PC-3 (cell line): Measurements from ENCODE around the gene OR1F1. TPM values are rescaled to one million over a fixed set of nuclear protein-coding genes. Genes with fewer than 3 reads are reported as not detected.
"Not testable (repeated sequence)": the region's sequence is repeated elsewhere in the genome, so short reads cannot be mapped to it uniquely, and the experiment has no call there.

Experiments used
- ATAC-seq: fragments of 200-7000 bp; cut with Tn5 transposase; 2 replicates; pipeline ENCODE4 v1.9.1; 2020; ENCODE audit warnings: mild to moderate bottlenecking, moderate library complexity
- BruUV-seq: library from RNA; stranded (reverse); fragments of 400-500 nt; replicated peaks from 2 replicates; lab custom pipeline; 2021; lab: Mats Ljungman, UMichigan
- CTCF ChIA-PET: fragments of 300-600 bp; sonication (Branson Sonifier 250); formaldehyde crosslinking; loops from one replicate; lab custom pipeline; 2022; ENCODE audit warnings: antibody characterized with exemption; lab: Charles Lee
- POLR2A ChIA-PET: fragments of 300-600 bp; sonication (Branson Sonifier 250); formaldehyde crosslinking; loops from one replicate; lab custom pipeline; 2022; ENCODE audit warnings: antibody characterized with exemption; ENCODE audit not compliant: unreplicated experiment; lab: Charles Lee
- DNase-seq: peaks from one replicate; pipeline ENCODE4 v3.0.0-alpha.2; 2015
- H2AFZ ChIP-seq: fragments of 300-600 bp; sonication (generic); 2 replicates; pipeline ENCODE4 v1.6.0; 2016; ENCODE audit warnings: antibody characterized with exemption, low read length
- H3F3A ChIP-seq: fragments of 300-600 bp; sonication (generic); one replicate; pipeline ENCODE4 v1.6.0; 2017; ENCODE audit warnings: antibody characterized with exemption, low read length, control low read depth, mild to moderate bottlenecking; ENCODE audit not compliant: unreplicated experiment
- H3K27ac ChIP-seq: fragments of 300-600 bp; sonication (generic); 2 replicates; pipeline ENCODE4 v1.5.1; 2016; ENCODE audit warnings: mild to moderate bottlenecking, low read length
- H3K27me3 ChIP-seq: fragments of 300-600 bp; sonication (generic); 2 replicates; pipeline ENCODE4 v1.6.1; 2016; ENCODE audit warnings: low read length, mixed read lengths
- H3K36me3 ChIP-seq: fragments of 300-600 bp; sonication (generic); 2 replicates; pipeline ENCODE4 v1.6.1; 2016; ENCODE audit warnings: low read depth, mixed run types, low read length, mixed read lengths
- H3K4me1 ChIP-seq: fragments of 300-600 bp; sonication (generic); 2 replicates; pipeline ENCODE4 v1.5.1; 2016; ENCODE audit warnings: low read length; ENCODE audit not compliant: insufficient read depth
- H3K4me2 ChIP-seq: fragments of 300-600 bp; sonication (generic); 2 replicates; pipeline ENCODE4 v1.6.0; 2016; ENCODE audit warnings: low read length
- H3K4me3 ChIP-seq: fragments of 300-600 bp; sonication (generic); 2 replicates; pipeline ENCODE4 v1.5.1; 2016; ENCODE audit warnings: mild to moderate bottlenecking, low read length, mixed read lengths
- H3K79me2 ChIP-seq: fragments of 300-600 bp; sonication (generic); 2 replicates; pipeline ENCODE4 v1.6.1; 2017; ENCODE audit warnings: low read length, mixed read lengths
- H3K9ac ChIP-seq: fragments of 300-600 bp; sonication (generic); 2 replicates; pipeline ENCODE4 v1.6.0; 2016; ENCODE audit warnings: mild to moderate bottlenecking, low read length
- H3K9me2 ChIP-seq: fragments of 300-600 bp; sonication (generic); replicated peaks from 2 replicates; pipeline ENCODE4 v1.6.1; 2016; ENCODE audit warnings: mixed run types, low read length, mixed read lengths
- H3K9me3 ChIP-seq: fragments of 300-600 bp; sonication (generic); 2 replicates; pipeline ENCODE4 v1.6.1; 2016; ENCODE audit warnings: low read length, mixed read lengths
- H4K20me1 ChIP-seq: fragments of 300-600 bp; sonication (generic); 2 replicates; pipeline ENCODE4 v1.6.1; 2016; ENCODE audit warnings: low read length, mixed read lengths
- EZH2 ChIP-seq: fragments of 300-600 bp; sonication (generic); IDR thresholded peaks from one replicate; pipeline ENCODE4 v1.6.1; 2017; ENCODE audit warnings: antibody characterized with exemption, mild to moderate bottlenecking, low read length; ENCODE audit not compliant: unreplicated experiment
- EZH2phosphoT487 ChIP-seq: fragments of 300-600 bp; sonication (generic); IDR thresholded peaks from 2 replicates; pipeline ENCODE4 v1.6.1; 2018; ENCODE audit warnings: mild to moderate bottlenecking, antibody characterized with exemption, low read length, borderline replicate concordance
- intact Hi-C: fragments of 100-400 bp; cut with micrococcal nuclease; formaldehyde crosslinking; loops from 2 replicates; pipeline ENCODE4 v1.9.0; 2023
- total RNA-seq: library from RNA; depleted of rRNA; stranded (reverse); fragments of >200 nt; gene quantifications from 2 replicates; pipeline ENCODE4 v1.2.3, GENCODE V29; 2014
- TF ChIP-seq, protein P1 (sequence below): fragments of 300-600 bp; sonication (generic); conservative IDR thresholded peaks from 2 replicates; pipeline ENCODE4 v1.5.1; 2017; ENCODE audit warnings: antibody characterized with exemption, low read depth, mild to moderate bottlenecking, low read length

OR1F1 gene
- total RNA-seq, 1 experiment from 2014 or later: not detected

DNA sequence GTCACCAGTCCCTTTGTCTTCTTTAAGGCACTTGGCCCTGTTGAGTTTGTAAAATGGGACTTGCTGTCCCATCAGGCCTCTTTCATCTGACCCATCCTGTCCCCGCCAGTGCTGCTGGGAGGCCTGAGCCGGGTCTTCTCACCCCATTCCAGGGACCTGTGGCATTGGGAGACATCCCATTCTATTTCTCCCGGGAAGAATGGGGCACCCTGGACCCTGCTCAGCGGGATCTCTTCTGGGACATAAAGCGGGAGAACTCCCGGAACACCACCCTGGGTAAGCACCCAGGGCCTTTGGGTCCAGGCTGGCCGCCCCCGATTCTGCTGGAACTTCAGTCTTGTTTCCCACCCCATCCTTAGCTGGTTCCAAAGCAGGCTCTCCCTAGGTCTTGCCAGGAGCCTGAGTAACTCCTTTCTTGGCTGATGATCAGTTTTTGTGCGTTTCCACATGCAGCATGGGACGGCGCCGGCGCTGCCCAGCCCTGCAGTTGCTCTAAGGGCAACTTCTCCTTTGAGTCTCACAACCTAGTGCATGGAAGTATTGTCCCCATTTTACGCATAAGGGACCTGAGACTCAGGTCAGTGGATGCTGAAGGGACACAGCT, 49.1 kb upstream of the OR1F1 start:
- Histone ChIP-seq H3K27ac (no peak overlapping the region), H3K79me2 (peaks cover 20% of the 10 kb centered on the region), H2AFZ (no peak overlapping the region), H3K9me3 (no peaks in the 10 kb centered on the region), H3K9ac (no peak overlapping the region), H3K4me1 (peaks cover 6% of the 10 kb centered on the region; the same call in 1 of the 2 replicates), H3F3A (no peaks in the 10 kb centered on the region), H4K20me1 (no peaks in the 10 kb centered on the region), H3K4me3 (no peak overlapping the region), H3K27me3 (no peaks in the 10 kb centered on the region), H3K4me2 (no peak overlapping the region), H3K36me3 (no peaks in the 10 kb centered on the region), H3K9me2 (no peaks in the 10 kb centered on the region)
- ChIA-PET CTCF (no interaction called here), POLR2A (no interaction called here)
- ATAC-seq (no peak), DNase-seq (no peak)
- intact Hi-C loops: no loop called here
- TF ChIP-seq EZH2: no peak
- no peak for TF ChIP-seq EZH2phosphoT487
- TF ChIP-seq, protein P1, sequence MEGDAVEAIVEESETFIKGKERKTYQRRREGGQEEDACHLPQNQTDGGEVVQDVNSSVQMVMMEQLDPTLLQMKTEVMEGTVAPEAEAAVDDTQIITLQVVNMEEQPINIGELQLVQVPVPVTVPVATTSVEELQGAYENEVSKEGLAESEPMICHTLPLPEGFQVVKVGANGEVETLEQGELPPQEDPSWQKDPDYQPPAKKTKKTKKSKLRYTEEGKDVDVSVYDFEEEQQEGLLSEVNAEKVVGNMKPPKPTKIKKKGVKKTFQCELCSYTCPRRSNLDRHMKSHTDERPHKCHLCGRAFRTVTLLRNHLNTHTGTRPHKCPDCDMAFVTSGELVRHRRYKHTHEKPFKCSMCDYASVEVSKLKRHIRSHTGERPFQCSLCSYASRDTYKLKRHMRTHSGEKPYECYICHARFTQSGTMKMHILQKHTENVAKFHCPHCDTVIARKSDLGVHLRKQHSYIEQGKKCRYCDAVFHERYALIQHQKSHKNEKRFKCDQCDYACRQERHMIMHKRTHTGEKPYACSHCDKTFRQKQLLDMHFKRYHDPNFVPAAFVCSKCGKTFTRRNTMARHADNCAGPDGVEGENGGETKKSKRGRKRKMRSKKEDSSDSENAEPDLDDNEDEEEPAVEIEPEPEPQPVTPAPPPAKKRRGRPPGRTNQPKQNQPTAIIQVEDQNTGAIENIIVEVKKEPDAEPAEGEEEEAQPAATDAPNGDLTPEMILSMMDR: no peak
- BruUV-seq: no TSS peak

DNA sequence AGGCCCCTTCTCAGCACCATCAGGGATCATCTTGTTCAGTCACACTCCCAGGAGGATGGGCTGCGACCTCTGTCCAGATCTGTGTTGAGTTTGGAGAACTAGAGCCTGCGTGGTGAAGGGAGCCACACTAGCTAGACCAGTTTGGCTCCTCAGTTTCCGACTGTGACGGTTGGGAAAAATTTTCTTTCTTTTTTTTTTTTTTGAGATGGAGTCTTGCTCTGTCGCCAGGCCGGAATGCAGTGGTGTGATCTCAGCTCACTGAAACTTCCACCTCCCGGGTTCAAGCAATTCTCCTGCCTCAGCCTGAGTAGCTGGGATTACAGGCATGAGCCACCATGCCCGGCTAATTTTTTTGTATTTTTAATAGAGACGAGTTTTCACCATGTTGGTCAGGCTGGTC, 48.4 kb upstream of the OR1F1 start:
- H3K79me2 ChIP-seq: peaks cover 13% of the 10 kb centered on the region
- CTCF ChIA-PET: not testable (repeated sequence)

DNA sequence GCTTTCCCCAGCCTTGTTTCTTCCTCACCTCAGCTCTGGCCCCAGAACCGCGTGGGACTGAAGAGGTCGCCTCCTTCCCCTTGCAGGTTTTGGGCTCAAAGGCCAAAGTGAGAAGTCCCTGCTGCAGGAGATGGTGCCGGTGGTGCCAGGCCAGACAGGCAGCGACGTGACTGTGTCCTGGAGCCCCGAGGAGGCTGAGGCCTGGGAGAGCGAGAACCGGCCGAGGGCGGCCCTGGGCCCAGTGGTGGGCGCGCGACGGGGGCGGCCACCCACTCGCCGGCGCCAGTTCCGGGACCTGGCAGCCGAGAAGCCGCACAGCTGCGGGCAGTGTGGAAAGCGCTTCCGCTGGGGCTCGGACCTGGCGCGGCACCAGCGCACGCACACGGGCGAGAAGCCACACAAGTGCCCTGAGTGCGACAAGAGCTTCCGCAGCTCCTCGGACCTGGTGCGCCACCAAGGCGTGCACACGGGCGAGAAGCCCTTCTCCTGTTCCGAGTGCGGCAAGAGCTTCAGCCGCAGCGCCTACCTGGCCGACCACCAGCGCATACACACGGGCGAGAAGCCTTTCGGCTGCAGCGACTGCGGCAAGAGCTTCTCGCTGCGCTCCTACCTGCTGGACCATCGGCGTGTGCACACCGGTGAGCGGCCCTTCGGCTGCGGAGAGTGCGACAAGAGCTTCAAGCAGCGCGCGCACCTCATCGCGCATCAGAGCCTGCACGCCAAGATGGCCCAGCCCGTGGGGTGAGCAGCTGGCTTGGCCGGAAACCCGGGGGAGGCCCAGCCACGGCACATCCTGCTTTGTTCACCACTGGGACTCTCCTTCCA, 47.2 kb upstream of the OR1F1 start:
- ChIA-PET CTCF (no interaction called here), POLR2A (no interaction called here)
- H3K79me2 ChIP-seq: peaks cover 4% of the 10 kb centered on the region
- no peak for DNase-seq
- H3K4me2 ChIP-seq: no peak overlapping the region
- H2AFZ ChIP-seq: no peak overlapping the region
- TF ChIP-seq EZH2phosphoT487: no peak
- TF ChIP-seq, protein P1: no peak
- TF ChIP-seq EZH2: no peak
- no peaks in the 10 kb centered on the region for H3K36me3 ChIP-seq
- H3K27me3 ChIP-seq: no peaks in the 10 kb centered on the region
- no peaks in the 10 kb centered on the region for H3F3A ChIP-seq
- H3K9me2 ChIP-seq: no peaks in the 10 kb centered on the region
- peaks cover 4% of the 10 kb centered on the region; the same call in 1 of the 2 replicates for H3K4me1 ChIP-seq
- H4K20me1 ChIP-seq: no peaks in the 10 kb centered on the region
- intact Hi-C loops: no loop called here
- no peak for ATAC-seq
- BruUV-seq: no TSS peak
- no peak overlapping the region for H3K27ac ChIP-seq
- no peak overlapping the region for H3K4me3 ChIP-seq
- H3K9me3 ChIP-seq: no peaks in the 10 kb centered on the region
- H3K9ac ChIP-seq: no peak overlapping the region

More for the DNA sequence above, 48.4 kb upstream of the OR1F1 start:
- H4K20me1 ChIP-seq, DNase-seq, H3K9me3 ChIP-seq, H3K36me3 ChIP-seq, H3K9me2 ChIP-seq, H3K4me3 ChIP-seq, H2AFZ ChIP-seq, H3K27me3 ChIP-seq, H3F3A ChIP-seq, ATAC-seq, H3K9ac ChIP-seq, H3K4me2 ChIP-seq, H3K4me1 ChIP-seq, intact Hi-C loops, H3K27ac ChIP-seq, BruUV-seq, POLR2A ChIA-PET: not testable (repeated sequence)
